ENCODE measurements around the gene LPP.

Gene LPP

DNA sequence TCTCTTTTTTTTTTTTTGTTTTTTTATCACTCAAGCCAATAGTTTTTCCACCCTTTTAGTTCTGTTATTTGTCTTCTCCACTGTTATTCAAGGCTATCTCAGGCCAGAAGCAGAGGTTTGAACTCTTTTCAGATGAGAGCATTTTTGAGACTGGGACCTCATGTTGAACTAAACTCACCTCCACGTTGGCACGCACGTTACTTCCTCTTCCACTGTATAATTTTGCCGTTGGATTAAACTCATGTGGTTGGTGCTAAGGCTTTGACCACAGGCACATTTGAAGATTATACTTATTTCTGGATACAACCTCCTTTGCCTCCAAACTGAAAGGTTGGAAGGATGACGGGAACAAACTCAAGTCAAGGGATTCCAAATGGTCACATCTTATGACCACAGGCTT, 516.5 kb downstream of the LPP start:
- DNase-seq (ENCODE audit: low read depth, low spot score), result no peak

DNA sequence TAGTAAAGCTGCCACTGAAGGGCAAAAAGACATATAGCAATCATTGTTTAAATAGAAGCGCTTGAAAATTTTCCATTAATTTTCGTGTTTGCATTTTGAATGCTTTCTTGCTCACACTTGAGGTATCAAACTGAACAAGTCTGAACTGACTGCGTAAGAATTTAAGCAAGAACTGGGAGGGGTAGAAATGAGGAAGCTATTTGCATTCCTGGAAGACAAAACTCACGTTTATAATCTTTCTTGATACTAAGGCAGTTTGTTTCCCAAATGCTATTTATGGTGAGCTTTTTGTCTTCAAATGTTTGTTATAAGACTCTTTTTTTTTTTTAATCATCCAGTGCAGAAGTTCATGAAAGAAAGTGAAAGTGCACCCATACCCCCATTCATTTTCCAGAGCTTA, 518.0 kb downstream of the LPP start:
- DNase-seq (ENCODE audit: low read depth, low spot score), result no peak

DNA sequence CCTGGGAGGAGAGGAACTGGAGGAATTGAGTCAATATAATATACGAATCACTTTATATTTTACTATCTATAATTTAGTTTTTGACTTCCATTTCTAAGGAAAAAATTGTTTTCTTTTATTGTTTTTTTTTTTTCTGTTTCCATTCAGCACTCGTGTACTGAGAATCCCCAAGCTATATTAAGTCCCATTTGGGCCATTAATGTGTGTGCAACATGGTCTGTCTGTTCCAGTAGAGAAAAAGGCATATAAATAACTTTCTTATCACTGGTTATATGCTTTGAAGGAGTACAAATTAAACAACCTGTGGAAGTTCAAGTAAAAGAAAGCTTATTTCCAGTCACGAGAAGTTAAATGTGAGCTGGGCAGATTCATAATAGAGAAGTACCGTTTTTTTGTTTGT, 518.9 kb downstream of the LPP start:
- DNase-seq (ENCODE audit: low read depth, low spot score), result no peak

DNA sequence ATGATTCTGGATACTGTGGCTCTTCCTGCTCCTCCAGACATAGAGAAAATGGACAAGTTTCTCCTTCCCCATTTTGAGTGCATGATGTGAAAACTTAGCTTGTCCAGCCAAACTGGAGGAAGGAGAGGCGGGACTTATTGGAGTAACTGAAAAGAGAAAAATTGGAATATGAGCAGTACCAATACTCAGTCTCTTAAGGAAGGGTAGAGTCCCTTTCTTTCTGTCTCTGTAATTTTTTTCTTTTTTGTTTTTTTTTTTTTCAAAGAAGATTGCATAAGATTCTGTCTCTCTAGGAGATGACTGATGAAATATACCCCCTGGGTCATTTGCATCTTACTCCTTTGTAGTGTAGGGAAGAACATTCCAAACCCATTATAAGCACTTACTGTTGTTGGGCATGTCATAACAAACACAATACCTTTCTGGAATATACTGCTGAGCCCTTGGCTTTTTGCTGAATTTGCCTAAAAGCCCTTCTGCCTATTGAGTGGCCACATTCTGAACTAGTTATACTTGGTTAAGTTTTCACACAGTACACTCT, 519.8 kb downstream of the LPP start:
- peak; percentile 82 for DNase-seq (ENCODE audit: low read depth, low spot score)

DNA sequence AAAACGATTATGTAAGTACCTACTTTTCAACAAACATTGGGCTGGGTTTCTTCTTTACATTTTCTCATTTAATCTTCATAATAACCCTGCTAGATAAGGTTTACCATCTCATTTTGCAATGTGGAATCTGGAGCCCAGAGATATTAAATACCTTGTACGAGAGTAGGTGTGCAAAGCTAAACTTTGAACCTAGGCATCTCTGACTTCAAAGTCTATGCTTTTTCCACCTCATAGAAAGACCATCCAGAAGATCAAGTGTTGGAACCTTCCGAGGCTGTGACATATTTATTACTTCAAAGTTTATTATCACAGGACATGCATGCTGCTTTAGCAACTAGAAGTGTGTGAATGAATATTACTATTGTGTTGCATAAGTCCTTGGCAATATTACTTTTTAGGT, 520.6 kb downstream of the LPP start:
- no peak for DNase-seq (ENCODE audit: low read depth, low spot score)

DNA sequence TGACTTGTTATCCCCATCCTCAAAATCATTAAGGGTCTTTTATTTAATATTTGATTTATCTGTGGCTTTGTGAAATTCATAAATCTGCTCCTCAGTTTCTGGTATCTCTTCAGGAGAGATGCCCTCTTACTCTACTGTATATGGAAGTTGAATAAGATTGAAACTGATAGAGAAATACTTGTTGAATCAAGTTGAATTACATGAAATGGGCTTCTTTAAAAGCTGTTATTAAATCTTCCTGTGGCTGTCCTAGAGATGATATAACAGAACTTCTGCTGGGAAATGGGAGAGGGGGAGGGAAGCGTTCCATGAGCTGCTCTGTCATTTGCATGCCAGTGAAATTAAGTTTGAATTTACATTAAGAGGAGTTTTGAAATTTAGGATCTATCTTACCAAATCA, 523.4 kb downstream of the LPP start:
- DNase-seq (ENCODE audit: low read depth, low spot score), result no peak

DNA sequence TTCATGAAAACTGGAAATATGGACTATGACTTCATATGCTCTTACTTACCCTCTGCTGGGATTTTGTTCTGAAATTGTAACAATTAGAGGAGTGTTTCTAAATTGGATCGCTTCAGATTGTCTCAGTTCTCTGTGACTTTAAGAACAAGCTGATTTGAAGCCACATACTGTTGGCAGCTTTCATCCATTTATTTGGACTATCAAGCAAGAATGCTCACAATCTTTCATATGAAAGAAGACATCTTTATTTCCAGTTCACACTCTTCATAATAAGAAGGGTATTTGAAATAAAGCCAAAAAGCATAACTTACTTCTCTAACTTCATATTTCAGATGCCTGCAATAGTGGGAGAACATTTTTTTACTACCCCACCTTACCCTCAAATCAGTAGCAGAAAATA, 526.2 kb downstream of the LPP start:
- DNase-seq (ENCODE audit: low read depth, low spot score), result no peak

DNA sequence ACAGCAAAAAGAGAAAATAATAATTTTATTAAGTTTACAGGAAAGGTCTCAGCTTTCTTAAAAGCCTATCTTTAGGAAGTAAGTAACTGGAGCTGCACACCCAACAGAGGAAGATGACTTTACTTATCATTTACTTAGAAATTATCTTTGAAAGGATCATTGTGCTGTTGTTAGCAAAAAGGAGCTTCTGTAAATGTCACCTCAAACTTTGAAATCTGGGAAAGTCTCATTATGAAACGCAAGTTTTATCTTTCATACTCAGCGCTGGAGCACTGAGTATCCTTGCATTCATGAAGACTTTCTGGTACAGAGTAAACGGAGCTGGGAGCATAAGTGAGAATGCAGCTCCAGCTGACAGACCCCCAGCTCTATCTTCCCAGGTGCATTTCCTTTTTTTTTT, 526.6 kb downstream of the LPP start:
- DNase-seq (ENCODE audit: low read depth, low spot score), result no peak

DNA sequence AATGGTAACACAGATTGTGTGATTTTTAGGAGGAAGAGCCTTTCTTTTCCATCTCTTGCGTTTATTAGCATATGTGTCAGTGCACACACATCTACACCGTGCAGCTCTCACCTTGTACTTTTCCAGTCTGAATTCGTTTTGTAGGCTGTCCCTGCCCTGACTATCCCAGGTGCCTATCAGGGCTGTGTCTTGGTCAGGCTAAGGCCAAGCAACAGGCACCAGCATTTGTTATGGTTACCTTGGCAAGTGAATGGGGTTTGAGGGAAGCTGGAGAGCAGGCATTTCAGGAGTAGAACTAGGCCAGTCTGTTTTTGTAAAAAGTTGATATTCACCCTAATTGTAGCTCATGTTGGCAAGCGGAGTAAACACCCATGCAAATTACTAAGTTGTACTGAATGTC, 528.4 kb downstream of the LPP start:
- DNase-seq (ENCODE audit: low read depth, low spot score), result no peak

DNA sequence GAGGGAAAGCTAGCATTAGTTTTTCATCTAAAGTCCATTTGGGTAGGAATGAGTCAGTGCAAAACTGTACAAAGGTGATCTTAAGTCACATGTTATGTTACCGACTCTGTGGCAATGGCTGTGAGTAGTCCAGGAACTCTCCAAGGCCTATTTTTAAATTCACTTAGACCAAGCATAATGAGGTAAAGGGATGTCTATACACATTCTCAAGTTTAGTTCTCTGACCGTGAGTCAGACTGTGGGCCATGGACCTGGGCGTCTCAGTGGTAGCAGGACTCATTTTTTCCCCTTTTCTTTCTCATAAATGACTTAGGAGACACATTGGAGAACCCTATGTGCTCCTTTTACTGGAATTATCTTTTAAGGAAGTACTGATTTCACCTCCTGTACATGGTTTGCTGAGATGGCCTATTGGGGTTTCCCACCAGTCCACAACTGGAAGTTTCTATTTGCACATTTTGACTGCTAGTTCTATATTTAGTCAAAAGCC, 529.1 kb downstream of the LPP start:
- DNase-seq (ENCODE audit: low read depth, low spot score), result peak; percentile 36

DNA sequence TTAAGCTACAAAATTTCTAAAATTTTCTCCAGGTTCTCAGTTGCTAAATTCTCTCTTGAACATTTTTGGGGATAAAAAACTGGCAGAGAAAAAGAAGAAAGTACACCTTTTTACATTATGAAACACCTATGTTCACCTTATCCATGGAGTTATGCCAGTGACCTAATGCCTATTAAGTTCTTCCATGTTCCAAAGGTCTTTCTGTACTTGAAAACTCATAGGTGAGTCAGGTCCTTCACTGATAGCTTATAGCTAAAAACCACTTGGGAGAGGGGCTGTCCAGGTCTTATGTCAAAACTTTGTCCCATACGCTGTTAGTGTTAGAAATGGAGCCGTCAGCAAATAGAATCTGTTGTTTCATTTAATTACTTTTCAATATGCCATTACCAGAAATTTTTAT, 530.3 kb downstream of the LPP start:
- no peak for DNase-seq (ENCODE audit: low read depth, low spot score)

DNA sequence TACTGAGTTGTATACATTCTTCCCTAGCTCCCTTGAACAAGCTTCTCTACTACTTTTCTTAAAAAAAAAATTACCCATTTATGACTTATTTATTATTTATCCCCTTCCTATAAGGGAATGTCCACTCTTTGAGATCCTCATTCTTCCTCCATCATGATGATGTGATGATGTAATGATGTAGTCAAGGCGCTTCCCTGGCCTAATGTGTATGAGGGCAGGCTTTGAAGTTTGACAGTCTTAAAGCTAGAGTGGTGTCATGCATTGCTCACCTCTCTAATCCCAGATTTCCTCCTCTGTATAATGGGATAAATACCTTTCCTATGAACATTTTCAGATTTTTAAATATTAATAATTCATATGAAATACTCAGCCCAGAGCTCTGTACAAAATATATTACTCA, 531.8 kb downstream of the LPP start:
- no peak for DNase-seq (ENCODE audit: low read depth, low spot score)

DNA sequence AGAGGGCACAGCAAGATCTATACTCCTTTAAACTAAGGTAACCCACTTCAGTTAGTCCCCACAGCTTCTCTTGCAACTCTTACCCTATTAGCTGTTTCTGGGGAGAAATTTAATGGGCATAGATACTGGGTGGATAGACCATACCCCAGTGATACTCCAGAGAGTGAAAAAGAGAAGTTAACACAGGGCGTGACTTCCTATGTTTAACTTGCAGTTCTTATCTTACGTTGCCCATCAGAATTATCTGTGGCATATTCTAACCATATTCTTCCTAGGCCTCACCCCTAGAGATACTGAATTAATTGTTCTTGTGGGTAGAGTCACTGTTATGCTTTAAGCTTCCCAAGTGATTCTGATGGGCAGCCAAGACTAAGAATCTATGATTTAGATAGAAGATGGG, 532.4 kb downstream of the LPP start:
- no peak for DNase-seq (ENCODE audit: low read depth, low spot score)

DNA sequence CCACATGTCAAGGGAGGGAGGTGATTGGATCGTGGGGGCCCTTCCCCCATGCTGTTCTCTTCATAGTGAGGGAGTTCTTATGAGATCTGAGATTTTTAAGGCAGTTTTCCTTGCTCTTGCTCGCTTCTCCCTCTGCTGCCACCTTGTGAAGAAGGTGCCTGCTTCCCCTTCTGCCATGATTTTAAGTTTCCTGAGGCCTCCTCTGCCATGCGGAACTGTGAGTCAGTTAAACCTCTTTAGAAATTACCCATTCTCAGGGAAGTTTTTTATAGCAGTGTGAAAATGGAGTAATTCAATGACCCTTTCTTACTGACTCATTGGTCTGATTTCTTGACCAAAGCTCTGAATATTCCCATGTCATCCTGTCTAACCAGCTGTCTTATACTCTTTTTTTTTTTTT, 533.4 kb downstream of the LPP start:
- DNase-seq (ENCODE audit: low read depth, low spot score), result no peak

DNA sequence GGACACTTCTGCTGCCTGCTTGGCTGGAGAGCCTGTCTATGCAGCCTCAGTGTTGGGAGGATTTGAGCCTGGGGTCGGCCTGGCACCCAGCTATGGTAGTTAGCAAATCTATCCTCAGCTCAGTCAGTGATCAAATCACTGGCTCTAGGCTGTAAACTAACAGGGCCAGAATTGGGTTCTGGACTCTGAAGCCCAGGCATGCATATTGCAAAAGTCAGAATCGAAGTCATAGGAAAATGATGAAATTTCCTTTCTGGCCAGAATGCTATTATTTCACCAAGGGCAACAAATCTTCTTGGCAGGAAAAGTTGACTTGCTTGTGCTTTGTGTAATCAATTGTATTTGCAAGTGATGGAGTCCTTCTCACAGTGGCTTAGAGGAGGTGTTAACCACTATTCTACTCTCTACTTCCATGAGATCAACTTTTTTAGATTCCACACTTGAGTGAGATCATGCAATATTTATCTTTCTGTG, 535.2 kb downstream of the LPP start:
- DNase-seq (ENCODE audit: low read depth, low spot score), result no peak

DNA sequence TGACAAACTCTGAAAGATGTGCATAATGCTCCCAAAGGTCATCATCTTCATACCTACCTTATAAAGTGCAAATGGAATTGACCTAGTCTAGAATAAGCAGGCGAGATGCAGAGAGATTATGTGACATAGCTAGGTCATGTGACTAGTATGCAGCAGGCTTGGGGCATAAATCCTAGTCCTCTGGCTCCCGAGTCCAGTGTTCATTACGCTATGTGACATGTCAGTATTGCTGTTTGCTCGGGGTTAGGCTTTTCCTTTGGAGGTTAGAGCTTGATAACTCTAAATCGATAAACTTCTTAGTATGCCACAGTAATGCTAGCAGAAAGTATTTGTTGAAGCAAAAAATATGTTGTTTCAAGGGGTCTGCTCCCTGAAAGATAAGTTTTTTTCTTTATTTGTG, 536.1 kb downstream of the LPP start:
- no peak for DNase-seq (ENCODE audit: low read depth, low spot score)

DNA sequence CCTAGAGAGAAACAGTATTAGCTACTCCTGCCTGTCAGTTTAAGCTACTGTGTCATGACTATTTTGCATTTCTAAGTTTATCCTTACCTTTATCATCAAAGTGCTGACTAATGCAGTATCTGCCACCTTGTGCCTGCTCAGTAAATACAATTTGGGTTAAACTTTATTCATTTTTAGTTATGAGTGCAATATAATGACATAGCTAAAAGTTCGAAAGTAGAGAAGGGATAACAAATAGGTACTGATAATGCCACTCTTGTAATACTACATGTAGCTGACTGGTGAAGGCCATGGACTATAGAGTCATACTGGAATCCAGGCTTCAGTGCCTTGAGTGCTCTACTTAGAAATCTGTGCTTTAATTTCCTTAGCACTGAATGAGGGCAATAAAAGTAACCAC, 537.0 kb downstream of the LPP start:
- no peak for DNase-seq (ENCODE audit: low read depth, low spot score)

DNA sequence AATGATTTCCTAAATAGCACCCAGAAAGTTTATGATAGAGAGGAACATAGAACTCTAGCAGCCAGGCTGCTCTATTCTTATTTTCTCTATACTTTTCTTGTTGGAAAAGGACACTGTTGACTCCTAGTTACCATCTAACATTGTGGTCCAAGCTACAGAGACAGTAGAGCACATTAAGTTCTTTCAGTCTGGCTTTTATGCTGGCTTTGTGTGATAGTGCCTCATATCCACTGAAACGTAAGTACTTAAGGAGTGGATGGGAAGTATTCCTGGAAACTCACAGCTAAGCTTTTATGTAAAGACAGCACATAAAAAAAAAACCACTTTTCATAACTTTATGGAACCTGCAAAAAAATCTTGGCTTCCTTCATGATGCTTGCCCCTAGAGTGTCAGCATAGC, 537.7 kb downstream of the LPP start:
- DNase-seq (ENCODE audit: low read depth, low spot score), result no peak

DNA sequence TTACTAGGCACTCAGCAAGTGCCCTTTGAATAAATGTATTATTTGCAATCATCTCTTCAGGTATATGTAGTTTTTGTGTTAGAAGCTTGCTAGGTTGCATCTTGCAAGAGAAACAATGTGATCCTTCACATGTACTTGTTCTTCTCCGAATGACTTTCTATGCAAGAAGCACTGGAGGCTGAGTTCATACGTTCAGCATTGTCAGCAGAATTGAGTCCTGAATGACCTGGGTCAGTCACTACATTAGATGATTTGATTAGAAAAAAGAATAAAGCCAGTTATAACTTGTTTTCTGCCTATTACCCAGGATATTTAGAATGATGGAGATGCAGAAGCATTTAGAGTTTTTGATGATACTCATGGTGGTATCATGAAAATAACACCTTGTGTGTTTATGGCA, 538.7 kb downstream of the LPP start:
- no peak for DNase-seq (ENCODE audit: low read depth, low spot score)

DNA sequence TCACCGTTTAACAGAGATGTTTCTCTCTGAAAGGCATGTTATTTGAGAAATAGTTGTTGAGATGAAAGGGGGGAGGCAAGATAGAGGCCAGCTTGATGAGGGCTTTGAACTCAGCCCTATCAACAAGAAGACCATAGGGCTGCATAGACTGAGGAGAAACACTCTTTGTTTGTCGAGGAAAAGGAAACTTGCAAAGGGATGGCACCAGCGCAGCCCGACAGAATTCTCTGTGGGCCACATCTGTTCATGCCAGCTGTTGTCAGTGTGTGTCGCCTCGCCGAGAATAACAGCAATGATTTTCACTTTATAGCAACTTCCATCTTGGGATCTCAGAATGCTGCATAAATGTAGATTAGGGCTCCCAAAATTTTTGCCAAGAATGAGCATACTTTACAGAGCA, 539.5 kb downstream of the LPP start:
- DNase-seq (ENCODE audit: low read depth, low spot score), result no peak

DNA sequence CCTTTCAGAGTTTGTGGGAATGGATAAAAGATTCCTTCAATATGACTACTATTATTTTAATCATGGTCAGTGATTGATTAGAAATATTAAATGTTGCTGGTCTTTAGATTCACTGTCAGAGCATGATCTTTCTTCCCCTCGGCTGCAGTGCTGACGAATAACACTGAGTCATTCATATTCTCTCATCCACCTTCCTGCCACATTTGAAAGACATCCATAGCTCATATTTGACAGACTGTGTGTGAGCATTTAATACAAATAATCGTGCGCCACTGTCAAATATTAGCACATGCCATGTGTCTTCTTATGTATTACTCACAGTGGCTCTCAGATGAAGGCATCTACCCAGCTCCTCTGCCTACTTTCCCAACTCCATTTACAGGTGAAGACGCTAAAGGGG, 541.3 kb downstream of the LPP start:
- no peak for DNase-seq (ENCODE audit: low read depth, low spot score)

DNA sequence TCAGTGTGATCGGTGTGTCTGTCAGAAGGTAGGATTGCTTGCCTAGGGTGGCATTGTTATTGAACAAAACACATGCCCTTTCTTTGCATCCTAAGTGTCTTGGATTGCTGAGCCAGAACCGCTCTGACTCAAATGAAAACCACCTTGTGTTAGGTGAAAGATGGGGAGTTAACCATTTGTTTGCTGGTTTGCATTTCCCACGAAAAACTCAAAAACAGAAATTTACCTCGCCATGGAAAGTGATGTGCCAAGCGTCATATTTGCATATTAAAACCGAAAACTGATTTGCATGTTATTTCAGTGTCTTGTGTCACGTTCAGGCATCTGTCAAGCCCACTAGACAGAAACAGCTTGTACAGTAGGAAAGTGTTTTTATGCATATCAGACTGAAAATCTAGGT, 543.2 kb downstream of the LPP start:
- no peak for DNase-seq (ENCODE audit: low read depth, low spot score)

DNA sequence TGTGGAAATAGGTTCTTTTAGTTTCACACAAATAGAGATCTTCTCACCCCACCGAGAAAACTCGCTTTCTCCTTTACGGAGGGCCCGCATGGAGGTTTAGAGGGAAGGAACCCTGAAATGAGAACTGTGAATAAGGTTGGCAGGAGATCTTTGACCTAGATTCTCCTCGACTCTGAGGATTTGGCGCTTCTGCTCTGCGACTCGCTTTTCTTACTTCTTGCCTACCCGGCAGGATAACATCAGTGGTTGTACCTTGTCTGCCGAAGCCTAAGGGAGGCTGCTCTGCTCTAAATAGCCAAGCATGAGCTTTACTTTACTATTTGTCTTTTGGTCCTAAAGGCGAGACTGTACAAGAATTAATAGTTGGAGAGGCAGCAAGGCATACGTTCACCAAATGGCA, 544.5 kb downstream of the LPP start:
- DNase-seq (ENCODE audit: low read depth, low spot score), result no peak

DNA sequence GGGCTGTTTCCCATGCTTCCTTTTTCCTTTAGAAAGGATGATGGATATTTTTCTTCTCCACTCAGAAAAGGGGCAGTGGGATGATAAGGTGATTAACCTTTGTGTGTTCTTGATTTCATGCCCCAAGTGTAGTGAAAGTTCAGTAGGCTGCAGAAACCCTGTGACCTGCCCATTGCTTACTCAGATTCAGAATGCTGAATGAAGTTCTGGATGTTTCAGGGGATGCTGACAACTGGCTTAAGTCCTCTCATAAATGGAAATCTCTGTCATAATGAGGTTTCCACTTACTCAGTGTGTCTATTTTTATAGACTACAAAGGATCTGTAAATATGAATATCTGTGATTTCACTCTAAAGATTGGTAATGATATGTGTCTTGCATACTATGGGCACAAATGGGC, 546.5 kb downstream of the LPP start:
- DNase-seq (ENCODE audit: low read depth, low spot score), result no peak
